Adrenal gland (tissue), 5 donors: ENCODE measurements around the gene SPATA6.

Experiments used
- POLR2A ChIP-seq, 2 donors: fragments of 450-650 bp; IDR thresholded peaks; one replicate each; pipeline ENCODE4 v1.6.1; 2017; ENCODE audit warnings: antibody characterized with exemption in 2 of 2, mild to moderate bottlenecking in 2 of 2, moderate library complexity in 1 of 2
- TF ChIP-seq, protein P1 (sequence below), 6 experiments: fragments of 450-650 bp in 4 of 6; fragments of 200-600 bp in 2 of 6; sonication (generic) in 1 of 6; IDR thresholded peaks; 1 replicate in 5 of 6; 2 replicates in 1 of 6; pipeline versions ENCODE4 v1.5.1 to v1.8.0; 2016 to 2021; ENCODE audit warnings: antibody characterized with exemption in 6 of 6, mild to moderate bottlenecking in 2 of 6, moderate library complexity in 1 of 6
- donor health status: DM: no; HTN: no; CAD: no.

DNA sequence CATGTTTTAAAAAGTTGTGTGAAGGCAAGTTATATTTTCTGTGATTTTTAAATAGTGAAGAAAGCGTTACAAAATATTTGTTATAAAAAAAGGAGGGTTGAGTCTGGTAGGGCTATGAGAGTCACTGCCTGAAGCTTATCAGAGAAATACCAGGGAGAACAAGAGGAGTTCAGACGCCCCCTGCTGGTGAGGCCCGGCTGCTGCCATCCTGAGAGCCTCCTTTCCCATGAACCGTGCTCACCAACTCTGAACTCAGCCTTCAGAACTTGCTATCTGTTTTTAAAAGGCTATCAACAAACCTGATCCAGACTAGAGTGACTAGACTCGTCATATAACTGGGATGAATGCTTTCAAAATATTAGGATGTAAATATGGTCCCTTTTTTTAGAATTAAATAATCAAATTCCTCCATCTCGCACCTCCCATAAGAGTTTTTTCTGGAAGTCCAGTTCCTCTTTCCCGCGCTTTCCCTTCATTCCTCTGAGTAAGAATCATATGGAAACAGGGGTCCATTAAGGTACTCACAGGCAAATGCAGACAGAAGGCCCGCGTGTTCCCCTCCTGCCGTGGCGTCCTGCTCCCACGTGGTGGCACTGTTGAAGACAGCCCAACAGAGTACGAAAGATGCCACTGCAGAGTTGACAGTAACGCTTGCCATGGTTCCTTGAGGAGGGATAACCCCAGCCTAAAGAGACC lies 26.2 kb upstream of the SPATA6 start:
- TF ChIP-seq, protein P1, sequence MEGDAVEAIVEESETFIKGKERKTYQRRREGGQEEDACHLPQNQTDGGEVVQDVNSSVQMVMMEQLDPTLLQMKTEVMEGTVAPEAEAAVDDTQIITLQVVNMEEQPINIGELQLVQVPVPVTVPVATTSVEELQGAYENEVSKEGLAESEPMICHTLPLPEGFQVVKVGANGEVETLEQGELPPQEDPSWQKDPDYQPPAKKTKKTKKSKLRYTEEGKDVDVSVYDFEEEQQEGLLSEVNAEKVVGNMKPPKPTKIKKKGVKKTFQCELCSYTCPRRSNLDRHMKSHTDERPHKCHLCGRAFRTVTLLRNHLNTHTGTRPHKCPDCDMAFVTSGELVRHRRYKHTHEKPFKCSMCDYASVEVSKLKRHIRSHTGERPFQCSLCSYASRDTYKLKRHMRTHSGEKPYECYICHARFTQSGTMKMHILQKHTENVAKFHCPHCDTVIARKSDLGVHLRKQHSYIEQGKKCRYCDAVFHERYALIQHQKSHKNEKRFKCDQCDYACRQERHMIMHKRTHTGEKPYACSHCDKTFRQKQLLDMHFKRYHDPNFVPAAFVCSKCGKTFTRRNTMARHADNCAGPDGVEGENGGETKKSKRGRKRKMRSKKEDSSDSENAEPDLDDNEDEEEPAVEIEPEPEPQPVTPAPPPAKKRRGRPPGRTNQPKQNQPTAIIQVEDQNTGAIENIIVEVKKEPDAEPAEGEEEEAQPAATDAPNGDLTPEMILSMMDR (IDR thresholded peaks at IDR 0.05), result peak; percentile 86 to 95 (median 90)
- no peak for TF ChIP-seq POLR2A (IDR thresholded peaks at IDR 0.05)
